GM08714 (cell line): Measurements from ENCODE around the gene MAPT.
A peak's percentile ranks its signal among the peaks of the same experiment; 100 is the strongest.

Experiments used
- H3K4me3 ChIP-seq: fragments of 200-500 bp; sonication (Bioruptor generic); 2 replicates; pipeline ENCODE4 v1.5.1; 2014; ENCODE audit warnings: mild to moderate bottlenecking, low read length, inconsistent platforms
- ZNF274 ChIP-seq: IDR thresholded peaks from 2 replicates; pipeline ENCODE4 v1.6.1; 2012; ENCODE audit warnings: mild to moderate bottlenecking, low read depth, low read length

MAPT gene

DNA sequence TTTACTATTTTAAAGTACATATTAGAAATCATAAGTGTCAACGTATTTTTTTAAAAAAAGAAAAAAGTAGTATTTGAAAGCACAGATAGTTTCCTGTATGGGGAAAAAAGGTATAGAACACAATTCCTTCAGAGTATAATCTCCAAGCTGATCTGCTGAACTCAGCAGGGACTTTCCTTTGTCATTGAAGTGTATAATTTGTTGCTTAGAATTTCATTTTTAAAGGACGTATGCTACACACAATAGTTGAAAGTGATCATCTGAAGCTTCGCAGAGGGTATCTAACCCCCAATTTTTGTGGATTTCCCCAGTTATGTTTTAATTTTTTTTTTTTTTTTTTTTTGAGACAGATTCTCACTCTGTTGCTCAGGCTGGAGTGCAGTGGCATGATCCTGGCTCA is 20.2 kb upstream of the MAPT start:
- H3K4me3 ChIP-seq: no peak overlapping the region
- TF ChIP-seq ZNF274: no peak

DNA sequence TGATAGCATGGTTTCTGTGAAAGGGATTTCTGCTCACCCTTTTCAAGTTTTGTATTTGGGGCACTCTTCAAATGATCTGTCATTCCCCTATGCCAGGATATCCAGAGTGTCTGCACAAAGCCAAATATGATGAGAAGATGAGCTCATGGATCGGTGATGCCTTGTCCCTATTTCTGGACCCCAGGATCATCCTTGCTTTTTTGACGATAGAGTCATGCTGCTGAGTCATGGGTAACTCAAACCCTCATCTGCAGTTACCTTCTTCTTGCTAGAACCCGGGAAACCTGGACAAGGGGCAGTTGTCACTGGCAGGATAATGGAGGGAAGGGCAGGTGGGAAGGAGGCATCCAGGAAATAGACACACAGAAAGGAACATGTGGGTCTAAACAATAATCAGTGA is 17.8 kb upstream of the MAPT start:
- no peak overlapping the region for H3K4me3 ChIP-seq
- no peak for TF ChIP-seq ZNF274

DNA sequence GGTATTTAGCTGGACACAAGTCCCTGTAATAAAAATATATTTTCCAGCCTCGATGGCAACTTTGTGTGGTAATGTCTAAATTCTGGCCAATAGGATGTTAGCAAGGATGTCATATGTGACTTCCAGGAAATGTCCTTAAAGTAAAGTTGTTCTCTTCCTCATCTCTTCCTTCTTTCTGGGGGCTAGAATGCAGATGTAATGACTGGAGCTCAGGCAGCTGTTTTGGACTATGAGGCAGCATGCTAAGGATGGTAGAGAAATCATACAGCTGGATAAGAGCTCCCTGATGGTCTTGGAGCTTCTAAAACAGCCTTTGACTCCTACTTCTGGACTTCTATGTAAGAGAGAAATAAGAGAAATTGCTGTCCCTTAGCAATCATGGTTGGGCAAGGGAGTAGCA is 16.9 kb upstream of the MAPT start:
- TF ChIP-seq ZNF274: no peak
- no peak overlapping the region for H3K4me3 ChIP-seq

DNA sequence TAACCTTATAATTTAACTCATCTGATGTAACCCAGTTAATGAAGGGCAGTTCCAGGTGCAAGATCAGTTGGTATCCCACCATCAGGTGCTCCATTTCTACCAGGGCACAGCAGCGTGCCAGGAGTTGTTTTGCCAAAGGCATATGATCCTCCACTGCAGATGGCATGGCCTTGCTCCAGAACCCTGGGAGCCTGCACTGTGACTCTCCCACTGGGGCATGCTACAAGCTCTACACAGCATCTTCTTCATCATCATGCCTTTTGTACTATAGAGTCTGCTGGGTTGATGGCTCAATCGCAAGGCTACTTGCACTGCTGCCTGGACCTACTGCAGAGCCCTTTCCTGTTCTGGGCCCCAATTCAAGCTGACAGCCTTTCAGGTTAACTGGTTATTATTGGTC is 11.3 kb upstream of the MAPT start:
- TF ChIP-seq ZNF274: no peak
- no peak overlapping the region for H3K4me3 ChIP-seq

DNA sequence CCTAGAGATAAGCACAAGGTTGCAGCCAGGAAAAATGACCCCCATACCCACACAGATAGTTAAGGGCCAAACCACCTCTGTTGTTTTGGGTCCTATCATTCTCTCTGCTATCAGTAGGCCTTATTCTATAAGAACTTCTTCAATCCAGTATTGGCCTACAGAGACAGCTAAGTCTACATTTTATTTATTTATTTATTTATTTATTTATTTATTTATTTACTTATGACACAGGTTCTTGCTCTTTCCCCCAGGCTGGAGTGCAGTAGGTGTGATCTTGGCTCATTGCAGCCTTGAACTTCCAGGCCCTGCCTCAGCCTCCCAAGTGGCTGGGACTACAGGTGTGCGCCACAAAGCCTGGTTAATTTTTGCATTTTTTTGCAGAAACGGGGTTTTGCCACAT is 7.5 kb upstream of the MAPT start:
- no peak overlapping the region for H3K4me3 ChIP-seq
- no peak for TF ChIP-seq ZNF274

DNA sequence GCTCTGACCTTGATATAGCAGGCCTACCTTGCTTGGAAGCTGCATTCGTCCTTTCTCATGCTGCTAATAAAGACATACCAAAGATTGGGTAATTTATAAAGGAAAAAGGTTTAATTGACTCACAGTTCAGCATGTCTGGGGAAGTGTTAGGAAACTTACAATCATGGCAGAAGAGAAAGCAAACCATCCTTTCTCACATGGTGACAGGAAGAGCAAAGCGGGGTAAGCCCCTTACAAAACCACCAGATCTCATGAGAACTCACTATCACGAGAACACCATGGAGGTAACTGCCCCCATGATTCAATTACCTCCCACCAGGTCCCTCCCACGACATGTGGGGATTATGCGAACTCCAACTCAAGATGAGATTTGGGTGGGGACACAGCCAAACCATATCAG is 6.0 kb upstream of the MAPT start:
- H3K4me3 ChIP-seq: no peak overlapping the region
- TF ChIP-seq ZNF274: no peak

DNA sequence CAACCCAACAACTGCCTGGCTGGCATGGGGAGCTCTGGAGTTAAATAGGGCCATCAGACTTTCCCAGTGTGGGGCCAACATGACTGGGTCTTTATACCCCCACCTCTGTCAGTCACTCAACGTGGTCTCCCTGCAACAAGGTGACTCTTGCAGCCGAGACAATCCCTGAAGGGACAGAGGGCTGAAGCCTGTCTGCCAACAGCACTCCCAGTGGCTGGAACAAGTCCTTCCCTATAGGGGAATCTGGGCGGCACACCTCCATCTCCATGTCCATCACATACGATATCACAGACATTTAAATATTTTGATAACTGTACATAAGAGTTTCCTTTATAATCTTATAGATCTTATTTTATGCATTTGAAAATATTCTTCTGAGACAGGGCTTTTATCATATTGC is 4.8 kb upstream of the MAPT start:
- no peak for TF ChIP-seq ZNF274
- H3K4me3 ChIP-seq: no peak overlapping the region

DNA sequence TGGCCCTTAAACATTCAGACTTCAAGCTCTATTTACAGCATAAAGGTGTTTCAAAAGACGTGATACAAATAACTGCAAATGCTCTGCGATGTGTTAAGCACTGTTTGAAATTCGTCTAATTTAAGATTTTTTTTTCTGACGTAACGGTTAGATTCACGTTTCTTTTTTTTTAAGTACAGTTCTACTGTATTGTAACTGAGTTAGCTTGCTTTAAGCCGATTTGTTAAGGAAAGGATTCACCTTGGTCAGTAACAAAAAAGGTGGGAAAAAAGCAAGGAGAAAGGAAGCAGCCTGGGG is 681 bp upstream of the MAPT start:
- no peak for TF ChIP-seq ZNF274
- H3K4me3 ChIP-seq: peak overlapping the region; percentile 16; the same call in 1 of the 2 replicates

DNA sequence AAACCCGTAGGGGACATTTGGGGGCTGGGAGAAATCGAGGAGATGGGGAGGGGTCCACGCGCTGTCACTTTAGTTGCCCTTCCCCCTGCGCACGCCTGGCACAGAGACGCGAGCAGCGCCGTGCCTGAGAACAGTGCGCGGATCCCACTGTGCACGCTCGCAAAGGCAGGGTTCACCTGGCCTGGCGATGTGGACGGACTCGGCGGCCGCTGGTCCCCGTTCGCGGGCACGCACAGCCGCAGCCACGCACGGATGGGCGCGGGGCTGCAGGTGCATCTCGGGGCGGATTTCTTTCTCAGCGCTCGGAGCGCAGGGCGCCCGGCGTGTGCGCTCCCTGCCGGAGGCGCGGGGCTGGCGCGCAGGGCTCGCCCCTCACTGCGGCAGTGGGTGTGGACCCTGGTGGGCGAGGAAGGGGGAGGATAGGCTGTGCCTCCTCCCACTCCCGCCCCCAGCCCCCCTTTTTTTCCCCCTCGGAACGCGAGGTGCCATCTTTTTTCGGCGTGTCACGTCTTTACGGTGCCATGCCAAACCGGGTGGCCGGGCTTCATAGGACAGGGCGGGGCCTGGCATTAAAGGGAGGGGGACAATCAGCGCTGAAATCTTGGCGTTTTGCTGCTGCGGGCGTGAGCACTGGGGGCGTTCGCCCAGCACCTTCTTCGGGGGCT is 1.1 kb downstream of the MAPT start:
- no peak for TF ChIP-seq ZNF274
- peak overlapping the region; percentile 62; the same call in 1 of the 2 replicates for H3K4me3 ChIP-seq

DNA sequence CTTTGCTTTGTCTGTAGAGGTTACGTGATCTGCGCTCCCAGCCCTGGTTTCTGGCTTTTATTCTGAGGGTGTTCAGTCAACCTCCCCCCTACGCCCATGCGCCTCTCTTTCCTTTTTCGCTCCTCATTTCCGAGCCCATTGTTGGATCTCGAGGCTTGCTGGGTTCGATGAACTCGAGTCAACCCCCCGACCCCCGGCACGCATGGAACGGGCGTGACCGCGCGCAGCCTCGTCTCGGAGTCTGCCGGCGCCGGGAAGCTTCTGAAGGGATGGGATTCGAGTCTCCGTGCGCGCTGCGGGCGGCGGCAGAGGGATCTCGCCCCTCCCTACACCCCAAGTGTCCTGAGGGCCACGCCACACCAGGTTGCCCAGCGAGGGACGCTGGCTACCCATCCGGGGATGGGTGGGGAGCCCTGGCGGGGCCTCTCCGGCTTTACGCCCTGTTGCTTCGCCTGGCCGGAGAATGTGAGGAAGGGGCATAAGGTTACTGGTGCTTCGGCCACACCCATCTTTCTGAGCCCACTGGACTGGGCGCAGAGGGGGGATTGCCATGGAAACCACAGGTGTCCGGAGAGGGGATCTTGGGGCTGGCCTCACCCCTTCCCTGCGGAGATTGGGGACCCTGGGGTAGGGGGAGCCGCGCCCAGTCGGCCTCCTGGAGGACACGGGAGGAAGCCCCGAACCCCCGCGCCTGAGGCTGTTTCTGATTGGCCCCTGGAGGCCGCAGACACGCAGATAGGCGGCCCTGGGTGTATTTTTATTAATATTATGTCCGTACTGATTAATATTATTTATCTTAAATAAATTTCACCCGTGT is 1.8 kb downstream of the MAPT start:
- TF ChIP-seq ZNF274: no peak
- no peak overlapping the region; the same call in 1 of the 2 replicates for H3K4me3 ChIP-seq

DNA sequence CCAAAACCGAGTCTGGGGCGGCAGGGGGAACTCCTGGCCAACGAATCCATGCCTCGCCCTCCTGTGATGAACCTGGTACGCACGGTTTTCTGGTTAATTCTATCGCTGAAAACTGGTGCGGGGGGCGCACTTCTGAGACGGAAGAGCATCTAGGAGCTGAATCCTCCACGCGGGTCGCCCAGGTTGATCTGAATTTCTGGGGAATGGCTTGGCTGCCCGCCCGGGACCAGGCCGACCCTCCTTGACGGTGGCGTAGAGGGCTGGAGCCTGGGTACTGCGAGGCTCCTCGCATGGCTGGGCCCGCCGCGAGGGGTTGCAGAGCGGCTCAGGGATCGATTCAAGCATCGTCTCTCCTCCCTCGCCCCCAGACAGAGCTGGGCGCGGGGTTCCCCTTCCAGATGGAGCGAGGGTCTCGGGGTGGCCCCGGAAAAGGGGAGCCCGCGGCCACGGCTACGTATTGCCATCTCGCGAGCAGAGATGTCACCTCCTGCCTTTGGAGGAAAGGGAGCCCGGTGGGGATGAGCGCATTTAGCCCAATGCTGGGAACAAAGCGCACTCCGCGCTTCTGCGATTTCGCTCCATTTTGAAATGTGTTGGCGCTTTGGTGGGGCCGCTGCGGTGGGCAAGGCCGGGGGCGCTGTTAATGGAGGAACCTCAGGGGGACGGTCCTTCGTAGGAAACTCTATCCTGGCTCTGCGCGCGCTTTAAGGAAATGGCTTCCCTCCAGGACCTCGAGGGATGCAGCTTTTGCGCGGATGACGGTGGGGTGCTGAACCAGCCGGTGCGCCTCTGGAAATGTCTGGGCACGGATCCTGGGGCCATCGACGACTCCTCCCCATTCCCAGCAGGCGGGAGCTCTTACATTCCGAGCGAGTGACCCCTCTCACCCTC is 2.7 kb downstream of the MAPT start:
- TF ChIP-seq ZNF274: no peak

DNA sequence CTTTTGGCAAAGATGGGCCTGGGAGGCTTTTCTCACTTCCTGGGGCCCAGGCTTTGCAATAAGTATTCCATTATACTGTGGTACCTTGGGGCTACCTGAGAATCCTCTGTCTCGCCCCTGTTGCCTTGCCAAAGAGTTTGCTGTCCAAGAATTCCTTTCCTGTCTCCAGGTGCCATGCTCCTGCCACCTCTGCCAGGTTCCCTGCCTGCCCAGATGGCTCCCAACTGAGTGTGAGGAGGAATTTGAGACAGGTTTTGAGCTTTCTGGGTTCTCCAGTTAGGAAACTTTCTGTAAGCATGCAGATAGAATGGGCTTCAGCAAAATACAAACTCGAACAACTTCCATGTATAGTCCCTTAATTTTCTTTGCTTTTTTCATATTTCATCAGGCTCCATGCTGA is 5.8 kb downstream of the MAPT start:
- no peak for TF ChIP-seq ZNF274
- no peak overlapping the region for H3K4me3 ChIP-seq

More for the DNA sequence above, 2.7 kb downstream of the MAPT start:
- H3K4me3 ChIP-seq: no peak overlapping the region

DNA sequence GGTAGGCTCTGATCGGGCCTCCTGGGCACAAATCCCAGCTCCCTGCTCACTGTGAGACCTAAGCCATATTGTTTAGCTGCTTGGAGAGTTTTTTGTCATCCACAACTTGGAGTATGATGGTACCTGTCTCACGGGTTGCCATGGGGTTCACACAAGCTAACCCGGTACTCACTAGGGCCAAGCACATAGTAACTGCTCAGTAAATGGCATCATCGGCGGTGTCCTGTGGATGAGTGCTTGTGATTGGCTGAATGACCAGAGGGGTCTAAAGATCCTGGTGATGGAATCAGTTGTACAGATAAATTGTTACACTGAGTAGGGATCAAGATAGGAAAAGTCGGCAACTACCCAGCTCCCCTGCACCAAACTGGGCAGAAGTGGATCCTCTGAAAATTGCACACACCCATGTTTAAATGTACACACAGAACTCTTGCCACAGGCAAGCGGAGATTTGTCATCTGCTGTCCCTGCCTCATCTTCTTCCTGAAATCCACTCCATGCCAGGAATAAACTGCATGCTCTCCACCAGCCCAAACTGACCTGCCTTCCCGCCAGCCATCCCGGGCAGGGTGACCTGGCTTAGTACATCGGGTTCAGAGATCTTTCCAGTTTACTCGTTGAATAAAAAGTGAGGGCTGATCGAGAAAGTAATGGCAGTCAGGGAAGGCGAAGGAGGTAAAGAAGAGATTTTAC is 6.5 kb downstream of the MAPT start:
- H3K4me3 ChIP-seq: no peak overlapping the region
- no peak for TF ChIP-seq ZNF274

DNA sequence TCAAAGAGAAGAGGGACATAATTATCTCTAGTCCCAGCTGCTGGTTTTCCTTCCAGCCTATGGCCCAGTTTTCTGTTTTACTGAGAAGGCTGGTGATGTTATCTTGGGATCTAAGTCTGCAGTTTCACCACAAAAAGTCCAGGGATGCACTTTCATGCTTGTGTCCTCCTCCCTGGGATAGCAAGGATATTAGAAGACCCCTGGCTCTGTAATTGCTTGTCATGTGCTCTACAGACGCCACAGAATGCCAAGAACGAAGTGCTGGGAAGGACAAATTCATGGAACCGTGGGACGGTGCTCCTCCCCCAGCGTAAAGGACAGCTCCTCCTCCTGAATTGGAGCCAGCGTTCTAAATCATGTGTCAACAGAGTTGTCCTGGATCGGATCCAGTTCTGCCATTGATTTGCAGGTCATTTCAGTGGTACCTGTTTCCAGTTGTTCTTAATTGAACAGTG is 8.6 kb downstream of the MAPT start:
- TF ChIP-seq ZNF274: no peak
- H3K4me3 ChIP-seq: no peak overlapping the region
